Esophagus mucosa (tissue), 1 donor: ENCODE results near the gene ZNF784. TPM values are rescaled to one million over a fixed set of nuclear protein-coding genes. Genes with fewer than 3 reads are reported as not detected.

Source experiments
- ATAC-seq: fragments of 200-7000 bp; cut with Tn5 transposase; one replicate; pipeline ENCODE4 v1.9.1; 2020
- total RNA-seq: library from RNA; stranded (reverse); gene quantifications from one replicate; pipeline ENCODE4 v1.2.4, GENCODE V29; 2023
- donor health status: DM: yes; HTN: yes; CAD: no.

Gene ZNF784
- total RNA-seq, 1 donor from 2014 or later, result 3.8 TPM

GRCh38 chr19:55620410-55621204 lies 3.8 kb downstream of the ZNF784 start:
- no peak for ATAC-seq

GRCh38 chr19:55619286-55619685 lies 5.1 kb downstream of the ZNF784 start:
- no peak for ATAC-seq

GRCh38 chr19:55618426-55618825 lies 5.9 kb downstream of the ZNF784 start:
- no peak for ATAC-seq

- ATAC-seq, result no peak
These were observed 6.9 kb downstream of the ZNF784 start for GRCh38 chr19:55617426-55617825.

GRCh38 chr19:55616395-55616875 lies 7.9 kb downstream of the ZNF784 start:
- no peak for ATAC-seq

GRCh38 chr19:55615543-55616394 lies 8.6 kb downstream of the ZNF784 start:
- ATAC-seq, result no peak

- ATAC-seq, result no peak
These were observed 9.4 kb downstream of the ZNF784 start for GRCh38 chr19:55614711-55615542.

GRCh38 chr19:55613930-55614710 lies 10.2 kb downstream of the ZNF784 start:
- ATAC-seq, result no peak

GRCh38 chr19:55613396-55613795 lies 11.0 kb downstream of the ZNF784 start:
- no peak for ATAC-seq

- no peak for ATAC-seq
These were observed 12.3 kb downstream of the ZNF784 start for GRCh38 chr19:55611983-55612645.

- ATAC-seq, result no peak
These were observed 12.9 kb downstream of the ZNF784 start for GRCh38 chr19:55611300-55611982.

- no peak for ATAC-seq
These were observed 15.0 kb downstream of the ZNF784 start for GRCh38 chr19:55609326-55609725.

GRCh38 chr19:55606817-55607216 lies 17.5 kb downstream of the ZNF784 start:
- ATAC-seq, result no peak

GRCh38 chr19:55606471-55606787 lies 17.9 kb downstream of the ZNF784 start:
- ATAC-seq, result no peak

- peak; percentile 57 for ATAC-seq
These were observed 18.5 kb downstream of the ZNF784 start, which contains the start of gene ZNF865 for GRCh38 chr19:55605637-55606470. Gene ZNF865, plus strand, starts transcription at chr19:55605647. Its CDS starts 7,972 bp downstream, at chr19:55613619.

- ATAC-seq, result peak; percentile 73
These were observed 19.1 kb downstream of the ZNF784 start for GRCh38 chr19:55605207-55605636.

GRCh38 chr19:55603581-55604292 lies 20.6 kb downstream of the ZNF784 start:
- ATAC-seq, result no peak

- ATAC-seq, result no peak
These were observed 21.3 kb downstream of the ZNF784 start for GRCh38 chr19:55603115-55603514.
